DMS53 (cell line): ENCODE data around the gene C3orf22.

Experiments used
- DNase-seq: peaks from one replicate; lab custom pipeline; 2025; lab: John Stamatoyannopoulos, UW

Gene C3orf22

GRCh38 chr3:126556637-126557414 lies 1.9 kb downstream of the C3orf22 start:
- no peak for DNase-seq

- no peak for DNase-seq
Observed at GRCh38 chr3:126555795-126556636, 2.7 kb downstream of the C3orf22 start.

GRCh38 chr3:126554560-126555525 lies 3.9 kb downstream of the C3orf22 start:
- DNase-seq = no peak

- DNase-seq = no peak
Observed at GRCh38 chr3:126553284-126554084, 5.2 kb downstream of the C3orf22 start.

GRCh38 chr3:126552688-126553283 lies 5.9 kb downstream of the C3orf22 start:
- DNase-seq = no peak

- DNase-seq = no peak
Observed at GRCh38 chr3:126551839-126552687, 6.7 kb downstream of the C3orf22 start.

- no peak for DNase-seq
Observed at GRCh38 chr3:126551121-126551838, 7.5 kb downstream of the C3orf22 start.

GRCh38 chr3:126550488-126551051 lies 8.2 kb downstream of the C3orf22 start:
- no peak for DNase-seq

- DNase-seq = no peak
Observed at GRCh38 chr3:126549861-126550487, 8.8 kb downstream of the C3orf22 start.

- no peak for DNase-seq
Observed at GRCh38 chr3:126548556-126549466, 9.9 kb downstream of the C3orf22 start.

GRCh38 chr3:126547721-126548120 lies 11.0 kb downstream of the C3orf22 start:
- no peak for DNase-seq

GRCh38 chr3:126546549-126547239 lies 12.0 kb downstream of the C3orf22 start:
- no peak for DNase-seq

GRCh38 chr3:126546013-126546412 lies 12.7 kb downstream of the C3orf22 start:
- DNase-seq = no peak

GRCh38 chr3:126545544-126545943 lies 13.2 kb downstream of the C3orf22 start:
- DNase-seq = no peak

- DNase-seq = no peak
Observed at GRCh38 chr3:126544596-126545281, 14.0 kb downstream of the C3orf22 start.

GRCh38 chr3:126543457-126544061 lies 15.2 kb downstream of the C3orf22 start:
- DNase-seq = no peak
